Liver (tissue), 3 donors: Measurements from ENCODE around the gene NELFCD.

Experiments used
- EGR1 ChIP-seq, 2 donors: IDR thresholded peaks; 2 replicates each; pipeline ENCODE4 v1.6.1; 2016 to 2018; ENCODE audit warnings: antibody characterized with exemption in 2 of 2, low read depth in 2 of 2
- FOXA1 ChIP-seq: IDR thresholded peaks from 2 replicates; pipeline ENCODE4 v1.6.1; 2016; ENCODE audit warnings: antibody characterized with exemption
- HNF4G ChIP-seq: IDR thresholded peaks from 2 replicates; pipeline ENCODE4 v1.6.1; 2016; ENCODE audit warnings: antibody characterized with exemption
- JUND ChIP-seq, 2 donors: IDR thresholded peaks; 2 replicates each; pipeline ENCODE4 v1.6.1; 2016; ENCODE audit warnings: antibody characterized with exemption in 2 of 2
- NR2F2 ChIP-seq: IDR thresholded peaks from 2 replicates; pipeline ENCODE4 v1.6.1; 2016; ENCODE audit warnings: antibody characterized with exemption
- RAD21 ChIP-seq, 2 donors: IDR thresholded peaks; 2 replicates each; pipeline ENCODE4 v1.6.1; 2016; ENCODE audit warnings: antibody characterized with exemption in 2 of 2, mild to moderate bottlenecking in 2 of 2
- RXRA ChIP-seq, 2 donors: IDR thresholded peaks; 2 replicates each; pipeline ENCODE4 v1.6.1; 2017 to 2018; ENCODE audit warnings: antibody characterized with exemption in 2 of 2, mild to moderate bottlenecking in 1 of 2
- SP1 ChIP-seq: IDR thresholded peaks from 2 replicates; pipeline ENCODE4 v1.6.1; 2018; ENCODE audit warnings: antibody characterized with exemption, mild to moderate bottlenecking
- TAF1 ChIP-seq: conservative IDR thresholded peaks from 2 replicates; pipeline ENCODE4 v1.6.1; 2016; ENCODE audit warnings: antibody characterized with exemption, mild to moderate bottlenecking
- YY1 ChIP-seq: IDR thresholded peaks from 2 replicates; pipeline ENCODE4 v1.6.1; 2016; ENCODE audit warnings: antibody characterized with exemption, mild to moderate bottlenecking
- TF ChIP-seq, protein P1 (sequence below): fragments of 150-350 bp; IDR thresholded peaks from 2 replicates; pipeline ENCODE4 v1.5.1; 2017; ENCODE audit warnings: improper control_type of control experiment, low read depth, low read length; ENCODE audit not compliant: missing input control
- TF ChIP-seq, protein P2 (sequence below): IDR thresholded peaks from 2 replicates; pipeline ENCODE4 v1.6.1; 2016; ENCODE audit warnings: antibody characterized with exemption, mild to moderate bottlenecking
- TF ChIP-seq, protein P3 (sequence below): IDR thresholded peaks from 2 replicates; pipeline ENCODE4 v1.6.1; 2016; ENCODE audit warnings: antibody characterized with exemption
- TF ChIP-seq, protein P4 (sequence below): IDR thresholded peaks from 2 replicates; pipeline ENCODE4 v1.6.1; 2016; ENCODE audit warnings: antibody characterized with exemption
- donor health status: healthy.
- donor health status: healthy.

DNA sequence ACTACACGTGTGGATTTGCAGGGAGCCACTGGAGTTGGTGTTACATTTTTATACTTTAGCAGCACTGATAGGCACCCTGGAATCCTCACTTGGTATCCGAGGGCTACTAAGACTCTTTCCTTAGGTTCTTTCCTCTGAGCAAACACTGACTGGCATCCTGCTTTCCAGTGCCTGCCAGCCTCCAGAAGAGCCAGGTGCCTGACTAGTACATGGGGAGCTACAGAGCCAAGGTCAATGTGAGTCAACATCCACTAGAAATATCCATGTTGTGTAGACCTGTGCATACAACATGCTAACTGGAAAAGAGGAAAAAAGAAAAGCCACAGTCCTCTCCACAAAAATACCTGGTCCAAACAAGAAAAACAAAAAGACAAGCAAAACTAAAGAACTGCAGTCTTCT, 44.0 kb downstream of the NELFCD start:
- TF ChIP-seq, protein P1, sequence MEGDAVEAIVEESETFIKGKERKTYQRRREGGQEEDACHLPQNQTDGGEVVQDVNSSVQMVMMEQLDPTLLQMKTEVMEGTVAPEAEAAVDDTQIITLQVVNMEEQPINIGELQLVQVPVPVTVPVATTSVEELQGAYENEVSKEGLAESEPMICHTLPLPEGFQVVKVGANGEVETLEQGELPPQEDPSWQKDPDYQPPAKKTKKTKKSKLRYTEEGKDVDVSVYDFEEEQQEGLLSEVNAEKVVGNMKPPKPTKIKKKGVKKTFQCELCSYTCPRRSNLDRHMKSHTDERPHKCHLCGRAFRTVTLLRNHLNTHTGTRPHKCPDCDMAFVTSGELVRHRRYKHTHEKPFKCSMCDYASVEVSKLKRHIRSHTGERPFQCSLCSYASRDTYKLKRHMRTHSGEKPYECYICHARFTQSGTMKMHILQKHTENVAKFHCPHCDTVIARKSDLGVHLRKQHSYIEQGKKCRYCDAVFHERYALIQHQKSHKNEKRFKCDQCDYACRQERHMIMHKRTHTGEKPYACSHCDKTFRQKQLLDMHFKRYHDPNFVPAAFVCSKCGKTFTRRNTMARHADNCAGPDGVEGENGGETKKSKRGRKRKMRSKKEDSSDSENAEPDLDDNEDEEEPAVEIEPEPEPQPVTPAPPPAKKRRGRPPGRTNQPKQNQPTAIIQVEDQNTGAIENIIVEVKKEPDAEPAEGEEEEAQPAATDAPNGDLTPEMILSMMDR, result no peak
- TF ChIP-seq, protein P2, sequence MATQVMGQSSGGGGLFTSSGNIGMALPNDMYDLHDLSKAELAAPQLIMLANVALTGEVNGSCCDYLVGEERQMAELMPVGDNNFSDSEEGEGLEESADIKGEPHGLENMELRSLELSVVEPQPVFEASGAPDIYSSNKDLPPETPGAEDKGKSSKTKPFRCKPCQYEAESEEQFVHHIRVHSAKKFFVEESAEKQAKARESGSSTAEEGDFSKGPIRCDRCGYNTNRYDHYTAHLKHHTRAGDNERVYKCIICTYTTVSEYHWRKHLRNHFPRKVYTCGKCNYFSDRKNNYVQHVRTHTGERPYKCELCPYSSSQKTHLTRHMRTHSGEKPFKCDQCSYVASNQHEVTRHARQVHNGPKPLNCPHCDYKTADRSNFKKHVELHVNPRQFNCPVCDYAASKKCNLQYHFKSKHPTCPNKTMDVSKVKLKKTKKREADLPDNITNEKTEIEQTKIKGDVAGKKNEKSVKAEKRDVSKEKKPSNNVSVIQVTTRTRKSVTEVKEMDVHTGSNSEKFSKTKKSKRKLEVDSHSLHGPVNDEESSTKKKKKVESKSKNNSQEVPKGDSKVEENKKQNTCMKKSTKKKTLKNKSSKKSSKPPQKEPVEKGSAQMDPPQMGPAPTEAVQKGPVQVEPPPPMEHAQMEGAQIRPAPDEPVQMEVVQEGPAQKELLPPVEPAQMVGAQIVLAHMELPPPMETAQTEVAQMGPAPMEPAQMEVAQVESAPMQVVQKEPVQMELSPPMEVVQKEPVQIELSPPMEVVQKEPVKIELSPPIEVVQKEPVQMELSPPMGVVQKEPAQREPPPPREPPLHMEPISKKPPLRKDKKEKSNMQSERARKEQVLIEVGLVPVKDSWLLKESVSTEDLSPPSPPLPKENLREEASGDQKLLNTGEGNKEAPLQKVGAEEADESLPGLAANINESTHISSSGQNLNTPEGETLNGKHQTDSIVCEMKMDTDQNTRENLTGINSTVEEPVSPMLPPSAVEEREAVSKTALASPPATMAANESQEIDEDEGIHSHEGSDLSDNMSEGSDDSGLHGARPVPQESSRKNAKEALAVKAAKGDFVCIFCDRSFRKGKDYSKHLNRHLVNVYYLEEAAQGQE, result no peak
- TF ChIP-seq NR2F2 (no peak), TAF1 (no peak), EGR1 (IDR thresholded peaks at IDR 0.05; ENCODE audit: low read depth in 2 of 2) (no peak), FOXA1 (no peak), RXRA (IDR thresholded peaks at IDR 0.05) (no peak), HNF4G (no peak), SP1 (no peak), RAD21 (IDR thresholded peaks at IDR 0.05) (no peak), JUND (IDR thresholded peaks at IDR 0.05) (no peak), YY1 (no peak)
- TF ChIP-seq, protein P3, sequence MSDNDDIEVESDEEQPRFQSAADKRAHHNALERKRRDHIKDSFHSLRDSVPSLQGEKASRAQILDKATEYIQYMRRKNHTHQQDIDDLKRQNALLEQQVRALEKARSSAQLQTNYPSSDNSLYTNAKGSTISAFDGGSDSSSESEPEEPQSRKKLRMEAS, result no peak
- TF ChIP-seq, protein P4, sequence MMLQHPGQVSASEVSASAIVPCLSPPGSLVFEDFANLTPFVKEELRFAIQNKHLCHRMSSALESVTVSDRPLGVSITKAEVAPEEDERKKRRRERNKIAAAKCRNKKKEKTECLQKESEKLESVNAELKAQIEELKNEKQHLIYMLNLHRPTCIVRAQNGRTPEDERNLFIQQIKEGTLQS, result no peak
